GM12878 (cell line): ENCODE data around the gene HRH2. TPM values are rescaled to one million over a fixed set of nuclear protein-coding genes. Genes with fewer than 3 reads are reported as not detected.

Source experiments
- ATAC-seq: fragments of 200-7000 bp; cut with Tn5 transposase; 3 replicates; pipeline ENCODE4 v1.9.1; 2020; ENCODE audit warnings: mild to moderate bottlenecking, moderate library complexity
- BruUV-seq: library from RNA; stranded (reverse); fragments of 400-500 nt; replicated peaks from 2 replicates; lab custom pipeline; 2021; lab: Mats Ljungman, UMichigan
- CTCF ChIA-PET: fragments of 300-600 bp; sonication (Branson Sonifier 250); formaldehyde crosslinking; extraction: SDS; loops from one replicate; lab custom pipeline; 2021; ENCODE audit warnings: inconsistent platforms; lab: Yijun Ruan, JAX
- POLR2A ChIA-PET: fragments of 350-600 bp; formaldehyde crosslinking; extraction: SDS; loops from one replicate; lab custom pipeline; 2021; ENCODE audit warnings: inconsistent platforms; lab: Charles Lee
- RAD21 ChIA-PET: fragments of 300-600 bp; sonication (Branson Sonifier 250); formaldehyde crosslinking; loops from one replicate; lab custom pipeline; 2023; ENCODE audit warnings: antibody characterized with exemption; ENCODE audit not compliant: unreplicated experiment; lab: Charles Lee
- SMC1A ChIA-PET: fragments of 300-600 bp; sonication (Branson Sonifier 250); formaldehyde crosslinking; loops from one replicate; lab custom pipeline; 2023; ENCODE audit not compliant: unreplicated experiment, uncharacterized antibody; lab: Charles Lee
- DNase-seq: peaks from one replicate; pipeline ENCODE4 v3.0.0-alpha.2; 2011; ENCODE audit warnings: low read depth, low spot score
- FAIRE-seq: peaks from 3 replicates; lab custom pipeline; 2011; peaks lifted over from hg19 to GRCh38; lab: Jason Lieb, UNC
- H2AFZ ChIP-seq: 2 replicates; pipeline ENCODE4 v1.6.0; 2011; ENCODE audit warnings: low read depth, low read length, control low read depth; ENCODE audit not compliant: control insufficient read depth
- H3K27ac ChIP-seq: 2 replicates; pipeline ENCODE4 v1.5.1; 2011; ENCODE audit warnings: control low read depth; ENCODE audit not compliant: control insufficient read depth, insufficient read depth
- H3K27me3 ChIP-seq, 2 experiments: replicated peaks in 1 of 2; 2 replicates each; pipeline versions ENCODE4 v1.6.0 to v1.6.1; 2011; ENCODE audit warnings: low read length in 1 of 2; ENCODE audit not compliant: control insufficient read depth in 2 of 2, insufficient read depth in 2 of 2
- H3K36me3 ChIP-seq, 2 experiments: 2 replicates each; pipeline ENCODE4 v1.5.1; 2011; ENCODE audit warnings: low read length in 1 of 2; ENCODE audit not compliant: control insufficient read depth in 2 of 2, insufficient read depth in 2 of 2
- H3K4me1 ChIP-seq: 2 replicates; pipeline ENCODE4 v1.6.1; 2011; ENCODE audit warnings: mild to moderate bottlenecking, low read length, moderate library complexity, mixed read lengths; ENCODE audit not compliant: control insufficient read depth, insufficient read depth
- H3K4me2 ChIP-seq: 2 replicates; pipeline ENCODE4 v1.6.0; 2011; ENCODE audit warnings: control low read depth; ENCODE audit not compliant: control insufficient read depth, insufficient read depth
- H3K4me3 ChIP-seq: fragments of 200-600 bp; sonication (generic); 2 replicates; pipeline ENCODE4 v1.5.1; 2016
- H3K79me2 ChIP-seq: 2 replicates; pipeline ENCODE4 v1.6.0; 2011; ENCODE audit warnings: low read length; ENCODE audit not compliant: control insufficient read depth, insufficient read depth
- H3K9ac ChIP-seq: 2 replicates; pipeline ENCODE4 v1.8.0; 2011; ENCODE audit warnings: low read length, control low read depth, mixed read lengths; ENCODE audit not compliant: control insufficient read depth, insufficient read depth
- H3K9me3 ChIP-seq: replicated peaks from 3 replicates; pipeline ENCODE4 v1.5.1; 2011; ENCODE audit warnings: mild to moderate bottlenecking, low read length; ENCODE audit not compliant: control insufficient read depth, insufficient read depth
- H4K20me1 ChIP-seq: 2 replicates; pipeline ENCODE4 v1.6.0; 2011; ENCODE audit not compliant: control insufficient read depth, insufficient read depth
- ATF2 ChIP-seq: IDR thresholded peaks from 2 replicates; pipeline ENCODE4 v1.6.1; 2012; ENCODE audit warnings: low read length, inconsistent platforms
- CBFB ChIP-seq: IDR thresholded peaks from 2 replicates; pipeline ENCODE4 v1.6.1; 2016; ENCODE audit warnings: antibody characterized with exemption, low read depth
- CBX5 ChIP-seq: sonication (generic); IDR thresholded peaks from 2 replicates; pipeline ENCODE4 v1.6.1; 2016; ENCODE audit warnings: low read depth, moderate library complexity, mild to moderate bottlenecking, inconsistent platforms
- CTCF ChIP-seq, 3 experiments: IDR thresholded peaks in 2 of 3; conservative IDR thresholded peaks in 1 of 3; 2 replicates each; pipeline ENCODE4 v1.5.1; 2011; ENCODE audit warnings: low read depth in 3 of 3, low read length in 3 of 3, mild to moderate bottlenecking in 3 of 3, control low read depth in 2 of 3, moderate library complexity in 2 of 3, inconsistent platforms in 1 of 3, mixed read lengths in 1 of 3; ENCODE audit not compliant: control insufficient read depth in 2 of 3, insufficient read depth in 1 of 3; ENCODE audit errors: extremely low read depth in 1 of 3
- EP300 ChIP-seq, 2 experiments: fragments of 150-350 bp in 1 of 2; IDR thresholded peaks; 2 replicates each; pipeline ENCODE4 v1.6.1; 2011 to 2012; ENCODE audit warnings: low read depth in 2 of 2, low read length in 2 of 2, borderline replicate concordance in 1 of 2, improper control_type of control experiment in 1 of 2, inconsistent platforms in 1 of 2; ENCODE audit not compliant: control insufficient read depth in 1 of 2
- PKNOX1 ChIP-seq: fragments of 450-650 bp; IDR thresholded peaks from 2 replicates; pipeline ENCODE4 v1.6.1; 2016; ENCODE audit warnings: mild to moderate bottlenecking
- SMAD1 ChIP-seq: fragments of 450-650 bp; IDR thresholded peaks from 2 replicates; pipeline ENCODE4 v1.6.1; 2018; ENCODE audit warnings: mild to moderate bottlenecking, low read depth; ENCODE audit not compliant: partially characterized antibody
- SMARCA5 ChIP-seq: fragments of 450-650 bp; IDR thresholded peaks from 2 replicates; pipeline ENCODE4 v1.6.1; 2017; ENCODE audit warnings: mild to moderate bottlenecking
- ZBTB11 ChIP-seq: fragments of 450-650 bp; formaldehyde crosslinking; IDR thresholded peaks from 2 replicates; pipeline ENCODE4 v1.5.0; 2022; ENCODE audit warnings: mild to moderate bottlenecking, missing genetic modification characterization
- WGBS: methylation state at CpG from one replicate; pipeline ENCODE4 v1.1.6; 2016; ENCODE audit warnings: low lambda C conversion rate; ENCODE audit not compliant: insufficient replicate concordance, insufficient coverage; ENCODE audit errors: missing lambda C conversion rate; 5-methylcytosine and 5-hydroxymethylcytosine counted together
- in situ Hi-C: fragments of 300-500 bp; cut with MboI; formaldehyde crosslinking; loops from 9 replicates; pipeline ENCODE4 v1.14.3; 2018; ENCODE audit warnings: mixed read lengths
- intact Hi-C: fragments of 100-400 bp; cut with micrococcal nuclease; formaldehyde crosslinking; loops from one replicate; pipeline ENCODE4 v1.14.2; 2022; ENCODE audit not compliant: unreplicated experiment
- polyA plus RNA-seq, 11 experiments: library from polyadenylated mRNA; depleted of rRNA in 4 of 11; unstranded in 6 of 11; stranded (reverse) in 5 of 11; fragments of >200 nt; fragmentation: Nextera tagmentation in 4 of 11; fragmentation: Illumina TruSeq in 1 of 11; extraction: Ambion mirVana in 4 of 11; extraction: Trizol in 1 of 11; gene quantifications; 1 replicate in 1 of 11; 2 replicates in 10 of 11; pipeline versions ENCODE4 v1.2.1 to v1.2.3, GENCODE V29; 2011 to 2016; ENCODE audit warnings: inconsistent platforms in 2 of 11, missing spikeins in 2 of 11, low read depth in 1 of 11
- total RNA-seq, 4 experiments: library from RNA; depleted of rRNA in 3 of 4; stranded (reverse); fragments of >200 nt in 3 of 4; fragmentation: Illumina TruSeq in 1 of 4; extraction: Trizol in 1 of 4; gene quantifications; 2 replicates each; pipeline versions ENCODE4 v1.2.1 to v1.2.3, GENCODE V29; 2013 to 2021

The HRH2 gene
- total and polyA plus RNA-seq, 10 of the 15 experiments (the other 5 are each of a cell fraction or from before 2014, with no cell fraction given), result 0.01 to 0.05 (median 0.03) TPM; not detected in 7

- ChIA-PET CTCF (no interaction called here), POLR2A (no interaction called here), RAD21 (no interaction called here)
- 11% methylated on average over 3 of the region's 3 CpGs for WGBS
- Histone ChIP-seq H2AFZ (no peak overlapping the region), H3K4me1 (no peaks in the 10 kb centered on the region), H3K27ac (no peak overlapping the region), H3K79me2 (no peaks in the 10 kb centered on the region), H3K4me2 (no peak overlapping the region), H3K36me3 (no peaks in the 10 kb centered on the region), H3K4me3 (no peak overlapping the region)
- in situ Hi-C loops, result no loop called here
- intact Hi-C loops, result no loop called here
- ATAC-seq, result no peak
- no peak for TF ChIP-seq CBX5
- TF ChIP-seq, all 136 proteins: peak for 0
- 0 out of 2 replicates have a peak, but pooled peaks cover 3% of the 10 kb centered on the region for H4K20me1 ChIP-seq
- FAIRE-seq, result no peak
- H3K27me3 ChIP-seq, result no peaks in the 10 kb centered on the region
- SMC1A ChIA-PET, result no interaction called here
- BruUV-seq, result no TSS peak
- H3K9ac ChIP-seq, result no peak overlapping the region
- no peak for DNase-seq
- no peaks in the 10 kb centered on the region for H3K9me3 ChIP-seq
Measured at GRCh38 chr5:175614861-175615260, 43.0 kb upstream of the HRH2 start.

- RAD21 ChIA-PET, result no interaction called here
- ATAC-seq (no peak), DNase-seq (no peak)
- Histone ChIP-seq H3K79me2 (no peaks in the 10 kb centered on the region), H3K4me2 (no peak overlapping the region), H3K27ac (no peak overlapping the region), H2AFZ (no peak overlapping the region), H3K4me1 (no peaks in the 10 kb centered on the region)
- in situ Hi-C loops (no loop called here), intact Hi-C loops (no loop called here)
- SMC1A ChIA-PET, result no interaction called here
- CTCF ChIA-PET, result no interaction called here
- TF ChIP-seq CBX5, result no peak
- no peak for TF ChIP-seq PKNOX1
- TF ChIP-seq SMAD1, result no peak
- TF ChIP-seq ZBTB11 (CRISPR knock-in tag), result no peak
- no peak for TF ChIP-seq EP300 (IDR thresholded peaks at IDR 0.05; ENCODE audit: borderline replicate concordance in 1 of 2, control insufficient read depth in 1 of 2, low read depth in 2 of 2, low read length in 2 of 2)
- no peak for TF ChIP-seq CBFB
- no peak for TF ChIP-seq SMARCA5
- TF ChIP-seq ATF2, result no peak
- TF ChIP-seq CTCF (IDR thresholded peaks at IDR 0.05 in 2 of 3, conservative IDR thresholded peaks at IDR 0.05 in 1 of 3; ENCODE audit: control insufficient read depth in 2 of 3, extremely low read depth in 1 of 3, insufficient read depth in 1 of 3, low read depth in 3 of 3, low read length in 3 of 3), result no peak
- TF ChIP-seq, all 136 proteins: peak for 0
- BruUV-seq, result no TSS peak
- POLR2A ChIA-PET, result no interaction called here
- Histone ChIP-seq H3K9me3 (no peaks in the 10 kb centered on the region), H3K4me3 (no peak overlapping the region), H3K27me3 (no peaks in the 10 kb centered on the region), H3K9ac (no peak overlapping the region), H4K20me1 (0 out of 2 replicates have a peak, but pooled peaks cover 2% of the 10 kb centered on the region), H3K36me3 (no peaks in the 10 kb centered on the region)
- FAIRE-seq, result no peak
- WGBS, result 60% methylated on average over 5 of the region's 5 CpGs
Measured at GRCh38 chr5:175616083-175616482, 41.8 kb upstream of the HRH2 start.
